Measurements from ENCODE around the gene CHN1.

Gene CHN1

GRCh38 chr2:174949988-174950687, 55.0 kb downstream of the CHN1 start:
- no peaks in the 10 kb centered on the region for H3K4me1 ChIP-seq (ENCODE audit: insufficient read depth, low read length)
- no peaks in the 10 kb centered on the region for H3K9me3 ChIP-seq (ENCODE audit: low read length)
- H3K27ac ChIP-seq (ENCODE audit: low read depth, low read length) = no peak overlapping the region

GRCh38 chr2:174945601-174946260, 59.5 kb downstream of the CHN1 start:
- Histone ChIP-seq H3K27ac (ENCODE audit: low read depth, low read length) (no peak overlapping the region), H3K36me3 (ENCODE audit: insufficient read depth, low read length) (no peaks in the 10 kb centered on the region), H3K9me3 (ENCODE audit: low read length) (no peaks in the 10 kb centered on the region), H3K4me1 (ENCODE audit: insufficient read depth, low read length) (no peaks in the 10 kb centered on the region), H3K4me3 (ENCODE audit: low read depth in 1 of 2, low read length in 2 of 2) (no peak overlapping the region), H3K27me3 (ENCODE audit: control insufficient read depth in 1 of 2, insufficient read depth in 2 of 2, low read length in 2 of 2) (no peaks in the 10 kb centered on the region), H3K9ac (ENCODE audit: low read length) (no peak overlapping the region)

More at GRCh38 chr2:174949988-174950687, 55.0 kb downstream of the CHN1 start:
- H3K36me3 ChIP-seq (ENCODE audit: insufficient read depth, low read length) = no peaks in the 10 kb centered on the region
- H3K4me3 ChIP-seq (ENCODE audit: low read depth in 1 of 2, low read length in 2 of 2) = no peak overlapping the region
- H3K27me3 ChIP-seq (ENCODE audit: control insufficient read depth in 1 of 2, insufficient read depth in 2 of 2, low read length in 2 of 2) = no peaks in the 10 kb centered on the region
- no peak overlapping the region for H3K9ac ChIP-seq (ENCODE audit: low read length)

- Histone ChIP-seq H3K4me1 (ENCODE audit: insufficient read depth, low read length) (no peaks in the 10 kb centered on the region), H3K4me3 (ENCODE audit: low read depth in 1 of 2, low read length in 2 of 2) (no peak overlapping the region), H3K27me3 (ENCODE audit: control insufficient read depth in 1 of 2, insufficient read depth in 2 of 2, low read length in 2 of 2) (no peaks in the 10 kb centered on the region), H3K9me3 (ENCODE audit: low read length) (no peaks in the 10 kb centered on the region), H3K36me3 (ENCODE audit: insufficient read depth, low read length) (no peaks in the 10 kb centered on the region), H3K9ac (ENCODE audit: low read length) (no peak overlapping the region), H3K27ac (ENCODE audit: low read depth, low read length) (no peak overlapping the region)
These were observed 66.1 kb downstream of the CHN1 start for GRCh38 chr2:174939046-174939445.

- Histone ChIP-seq H3K9me3 (ENCODE audit: low read length) (no peaks in the 10 kb centered on the region), H3K4me3 (ENCODE audit: low read depth in 1 of 2, low read length in 2 of 2) (no peak overlapping the region), H3K36me3 (ENCODE audit: insufficient read depth, low read length) (no peaks in the 10 kb centered on the region), H3K27ac (ENCODE audit: low read depth, low read length) (no peak overlapping the region), H3K27me3 (ENCODE audit: control insufficient read depth in 1 of 2, insufficient read depth in 2 of 2, low read length in 2 of 2) (no peaks in the 10 kb centered on the region), H3K9ac (ENCODE audit: low read length) (no peak overlapping the region), H3K4me1 (ENCODE audit: insufficient read depth, low read length) (no peaks in the 10 kb centered on the region)
These were observed 73.5 kb downstream of the CHN1 start for GRCh38 chr2:174931724-174932123.

- Histone ChIP-seq H3K36me3 (ENCODE audit: insufficient read depth, low read length) (no peaks in the 10 kb centered on the region), H3K9ac (ENCODE audit: low read length) (no peak overlapping the region), H3K27me3 (ENCODE audit: control insufficient read depth in 1 of 2, insufficient read depth in 2 of 2, low read length in 2 of 2) (no peaks in the 10 kb centered on the region), H3K27ac (ENCODE audit: low read depth, low read length) (no peak overlapping the region), H3K4me1 (ENCODE audit: insufficient read depth, low read length) (no peaks in the 10 kb centered on the region), H3K9me3 (ENCODE audit: low read length) (no peaks in the 10 kb centered on the region), H3K4me3 (ENCODE audit: low read depth in 1 of 2, low read length in 2 of 2) (no peak overlapping the region)
These were observed 75.4 kb downstream of the CHN1 start for GRCh38 chr2:174929786-174930185.

GRCh38 chr2:174925046-174925784, 80.0 kb downstream of the CHN1 start:
- no peak overlapping the region for H3K27ac ChIP-seq (ENCODE audit: low read depth, low read length)
- H3K4me1 ChIP-seq (ENCODE audit: insufficient read depth, low read length) = no peaks in the 10 kb centered on the region
- no peak overlapping the region for H3K4me3 ChIP-seq (ENCODE audit: low read depth in 1 of 2, low read length in 2 of 2)
- H3K27me3 ChIP-seq (ENCODE audit: control insufficient read depth in 1 of 2, insufficient read depth in 2 of 2, low read length in 2 of 2) = no peaks in the 10 kb centered on the region
- H3K9me3 ChIP-seq (ENCODE audit: low read length) = no peaks in the 10 kb centered on the region
- no peak overlapping the region for H3K9ac ChIP-seq (ENCODE audit: low read length)
- H3K36me3 ChIP-seq (ENCODE audit: insufficient read depth, low read length) = no peaks in the 10 kb centered on the region

GRCh38 chr2:174924061-174924693, 81.0 kb downstream of the CHN1 start:
- Histone ChIP-seq H3K4me1 (ENCODE audit: insufficient read depth, low read length) (no peaks in the 10 kb centered on the region), H3K36me3 (ENCODE audit: insufficient read depth, low read length) (no peaks in the 10 kb centered on the region), H3K9ac (ENCODE audit: low read length) (no peak overlapping the region), H3K27ac (ENCODE audit: low read depth, low read length) (no peak overlapping the region), H3K27me3 (ENCODE audit: control insufficient read depth in 1 of 2, insufficient read depth in 2 of 2, low read length in 2 of 2) (no peaks in the 10 kb centered on the region), H3K9me3 (ENCODE audit: low read length) (no peaks in the 10 kb centered on the region), H3K4me3 (ENCODE audit: low read depth in 1 of 2, low read length in 2 of 2) (no peak overlapping the region)

- Histone ChIP-seq H3K27ac (ENCODE audit: low read depth, low read length) (no peak overlapping the region), H3K4me3 (ENCODE audit: low read depth in 1 of 2, low read length in 2 of 2) (no peak overlapping the region), H3K9me3 (ENCODE audit: low read length) (no peaks in the 10 kb centered on the region), H3K36me3 (ENCODE audit: insufficient read depth, low read length) (no peaks in the 10 kb centered on the region), H3K9ac (ENCODE audit: low read length) (no peak overlapping the region), H3K4me1 (ENCODE audit: insufficient read depth, low read length) (no peaks in the 10 kb centered on the region), H3K27me3 (ENCODE audit: control insufficient read depth in 1 of 2, insufficient read depth in 2 of 2, low read length in 2 of 2) (no peaks in the 10 kb centered on the region)
These were observed 85.1 kb downstream of the CHN1 start for GRCh38 chr2:174919947-174920595.

- Histone ChIP-seq H3K9me3 (ENCODE audit: low read length) (no peaks in the 10 kb centered on the region), H3K4me3 (ENCODE audit: low read depth in 1 of 2, low read length in 2 of 2) (no peak overlapping the region), H3K9ac (ENCODE audit: low read length) (no peak overlapping the region), H3K36me3 (ENCODE audit: insufficient read depth, low read length) (no peaks in the 10 kb centered on the region), H3K27ac (ENCODE audit: low read depth, low read length) (no peak overlapping the region), H3K4me1 (ENCODE audit: insufficient read depth, low read length) (no peaks in the 10 kb centered on the region), H3K27me3 (ENCODE audit: control insufficient read depth in 1 of 2, insufficient read depth in 2 of 2, low read length in 2 of 2) (no peaks in the 10 kb centered on the region)
These were observed 86.2 kb downstream of the CHN1 start for GRCh38 chr2:174918886-174919526.

- no peaks in the 10 kb centered on the region for H3K9me3 ChIP-seq (ENCODE audit: low read length)
- no peaks in the 10 kb centered on the region for H3K36me3 ChIP-seq (ENCODE audit: insufficient read depth, low read length)
- H3K4me3 ChIP-seq (ENCODE audit: low read depth in 1 of 2, low read length in 2 of 2) = no peak overlapping the region
- H3K27me3 ChIP-seq (ENCODE audit: control insufficient read depth in 1 of 2, insufficient read depth in 2 of 2, low read length in 2 of 2) = no peaks in the 10 kb centered on the region
- no peaks in the 10 kb centered on the region for H3K4me1 ChIP-seq (ENCODE audit: insufficient read depth, low read length)
- no peak overlapping the region for H3K9ac ChIP-seq (ENCODE audit: low read length)
- no peak overlapping the region for H3K27ac ChIP-seq (ENCODE audit: low read depth, low read length)
These were observed 88.8 kb downstream of the CHN1 start for GRCh38 chr2:174916270-174916930.
